ENCODE results near the gene TLR6. TPM values are rescaled to one million over a fixed set of nuclear protein-coding genes. Genes with fewer than 3 reads are reported as not detected.

TLR6 gene
- total and polyA plus RNA-seq, 2 experiments from 2014 or later = 0.12 TPM; not detected in 1

DNA sequence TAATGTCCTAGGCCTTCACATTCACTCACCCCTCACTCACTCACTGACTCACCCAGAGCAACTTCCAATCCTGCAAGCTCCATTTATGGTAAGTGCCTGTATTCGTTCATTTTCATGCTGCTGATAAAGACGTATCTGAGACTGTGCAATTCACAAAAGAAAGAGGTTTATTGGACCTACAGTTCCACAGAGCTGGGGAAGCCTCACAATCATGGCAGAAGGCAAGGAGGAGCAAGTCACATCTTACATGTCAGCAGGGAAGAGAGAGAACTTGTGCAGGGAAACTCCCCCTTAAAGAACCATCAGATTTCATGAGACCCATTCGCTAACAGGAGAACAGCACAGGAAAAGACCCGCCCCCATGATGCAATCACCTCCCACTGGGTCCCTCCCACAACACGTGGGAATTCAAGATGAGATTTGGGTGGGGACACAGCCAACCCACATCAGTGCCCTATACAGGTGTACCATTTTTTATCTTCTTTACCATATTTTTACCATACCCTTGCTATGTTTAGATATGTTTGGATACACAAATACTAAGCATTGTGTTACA lies 33.8 kb downstream of the TLR6 start:
- no peak for TF ChIP-seq CTCF (IDR thresholded peaks at IDR 0.05; ENCODE audit: low read depth, low read length)
- Histone ChIP-seq H3K9me3 (ENCODE audit: low read depth) (no peaks in the 10 kb centered on the region), H3K4me3 (no peak overlapping the region), H3K27me3 (no peaks in the 10 kb centered on the region), H3K27ac (no peak overlapping the region), H3K36me3 (no peaks in the 10 kb centered on the region), H3K4me1 (ENCODE audit: low read depth) (no peaks in the 10 kb centered on the region)
- no peak for DNase-seq (ENCODE audit: low read depth in 1 of 2, low spot score in 1 of 2)

DNA sequence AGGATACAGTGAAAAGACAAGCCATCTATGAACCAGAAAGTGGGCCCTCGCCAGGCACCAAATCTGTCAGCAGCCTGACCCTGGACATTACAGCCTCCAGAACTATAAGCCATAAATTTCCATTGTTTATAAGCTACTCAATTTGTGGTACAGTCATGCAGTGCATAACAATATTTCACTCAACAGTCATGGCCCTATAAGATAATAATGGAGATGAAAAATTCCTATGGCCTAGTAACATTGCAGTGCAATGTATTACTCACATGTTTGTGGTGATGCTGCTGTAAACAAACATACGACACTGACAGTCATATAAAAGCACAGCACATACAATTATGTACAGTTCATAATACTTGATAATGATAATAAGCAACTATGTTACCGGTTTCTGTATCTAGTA lies 34.9 kb downstream of the TLR6 start:
- no peaks in the 10 kb centered on the region for H3K36me3 ChIP-seq
- H3K4me1 ChIP-seq (ENCODE audit: low read depth) = no peaks in the 10 kb centered on the region
- no peak overlapping the region for H3K4me3 ChIP-seq
- H3K27ac ChIP-seq = no peak overlapping the region
- no peaks in the 10 kb centered on the region for H3K27me3 ChIP-seq
- TF ChIP-seq CTCF (IDR thresholded peaks at IDR 0.05; ENCODE audit: low read depth, low read length) = no peak
- H3K9me3 ChIP-seq (ENCODE audit: low read depth) = no peaks in the 10 kb centered on the region
- no peak for DNase-seq (ENCODE audit: low read depth in 1 of 2, low spot score in 1 of 2)

- DNase-seq (ENCODE audit: low read depth in 1 of 2, low spot score in 1 of 2) = no peak
- Histone ChIP-seq H3K27me3 (no peaks in the 10 kb centered on the region), H3K4me3 (no peak overlapping the region), H3K36me3 (no peaks in the 10 kb centered on the region), H3K4me1 (ENCODE audit: low read depth) (no peaks in the 10 kb centered on the region), H3K27ac (no peak overlapping the region), H3K9me3 (ENCODE audit: low read depth) (no peaks in the 10 kb centered on the region)
- no peak for TF ChIP-seq CTCF (IDR thresholded peaks at IDR 0.05; ENCODE audit: low read depth, low read length)
These were observed 36.1 kb downstream of the TLR6 start for GRCh38 chr4:38820329-38821061.

DNA sequence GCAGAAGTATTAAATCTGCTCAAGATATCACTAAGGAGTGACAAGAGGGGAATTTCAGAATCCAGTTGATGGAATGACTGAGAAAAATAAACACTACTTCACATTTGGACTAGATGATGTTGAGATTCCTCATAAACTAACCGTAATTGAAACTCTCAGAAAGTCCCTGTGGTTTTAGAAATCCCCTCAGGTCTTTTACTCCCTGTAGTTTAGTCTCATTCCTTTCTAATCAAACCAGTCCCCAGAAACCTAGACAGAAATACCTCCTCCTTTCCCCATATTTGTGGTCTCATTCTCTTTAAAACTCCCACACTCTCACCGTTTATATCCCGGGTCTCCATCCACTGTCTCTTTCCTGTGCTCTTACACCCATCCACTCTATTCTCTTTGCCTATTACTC lies 37.0 kb downstream of the TLR6 start:
- Histone ChIP-seq H3K36me3 (no peaks in the 10 kb centered on the region), H3K27me3 (no peaks in the 10 kb centered on the region), H3K4me1 (ENCODE audit: low read depth) (no peaks in the 10 kb centered on the region), H3K9me3 (ENCODE audit: low read depth) (no peaks in the 10 kb centered on the region), H3K27ac (no peak overlapping the region), H3K4me3 (no peak overlapping the region)
- no peak for TF ChIP-seq CTCF (IDR thresholded peaks at IDR 0.05; ENCODE audit: low read depth, low read length)
- DNase-seq (ENCODE audit: low read depth in 1 of 2, low spot score in 1 of 2) = no peak

GRCh38 chr4:38818441-38818976 lies 38.1 kb downstream of the TLR6 start:
- Histone ChIP-seq H3K4me1 (ENCODE audit: low read depth) (no peaks in the 10 kb centered on the region), H3K9me3 (ENCODE audit: low read depth) (no peaks in the 10 kb centered on the region), H3K4me3 (no peak overlapping the region), H3K27ac (no peak overlapping the region), H3K27me3 (no peaks in the 10 kb centered on the region), H3K36me3 (no peaks in the 10 kb centered on the region)
- DNase-seq (ENCODE audit: low read depth in 1 of 2, low spot score in 1 of 2) = no peak
- no peak for TF ChIP-seq CTCF (IDR thresholded peaks at IDR 0.05; ENCODE audit: low read depth, low read length)
